Central memory CD8-positive, alpha-beta T cell (primary cell): ENCODE measurements around the gene ITSN1.
"Not testable (repeated sequence)": the region's sequence is repeated elsewhere in the genome, so short reads cannot be mapped to it uniquely, and the experiment has no call there.

Experiments
- ATAC-seq: fragments of 150-1000 bp; cut with Tn5 transposase; replicated peaks from 2 replicates; pipeline ENCODE4 v1.10.0; 2022; ENCODE audit warnings: mild to moderate bottlenecking, moderate FRiP score, moderate number of reproducible peaks; ENCODE audit not compliant: poor library complexity, severe bottlenecking; ENCODE audit errors: extremely low read depth
- DNase-seq, 2 donors: peaks; one replicate each; pipeline ENCODE4 v3.0.0; 2021; ENCODE audit warnings: low spot score in 2 of 2
- H3K27ac Mint-ChIP-seq: one replicate; pipeline ENCODE4 v1.8.0; 2022; ENCODE audit warnings: low read depth, mild to moderate bottlenecking, moderate library complexity, mixed read lengths
- H3K27me3 Mint-ChIP-seq: one replicate; pipeline ENCODE4 v1.8.0; 2022; ENCODE audit warnings: mixed read lengths
- H3K36me3 Mint-ChIP-seq: one replicate; pipeline ENCODE4 v1.8.0; 2022; ENCODE audit warnings: mild to moderate bottlenecking, moderate library complexity, mixed read lengths; ENCODE audit not compliant: insufficient read depth
- H3K4me1 Mint-ChIP-seq: one replicate; pipeline ENCODE4 v1.8.0; 2022; ENCODE audit warnings: mixed read lengths
- H3K4me3 Mint-ChIP-seq: one replicate; pipeline ENCODE4 v1.8.0; 2022; ENCODE audit warnings: mild to moderate bottlenecking, moderate library complexity, mixed read lengths
- H3K9me3 Mint-ChIP-seq: one replicate; pipeline ENCODE4 v1.8.0; 2022; ENCODE audit warnings: mixed read lengths

Gene ITSN1

GRCh38 chr21:33721081-33721480 lies 78.8 kb downstream of the ITSN1 start:
- Mint-ChIP-seq H3K4me3 (no peak overlapping the region), H3K4me1 (no peaks in the 10 kb centered on the region), H3K36me3 (no peaks in the 10 kb centered on the region), H3K27ac (no peak overlapping the region), H3K9me3 (no peaks in the 10 kb centered on the region), H3K27me3 (no peaks in the 10 kb centered on the region)
- ATAC-seq (no peak), DNase-seq (no peak)

GRCh38 chr21:33729139-33729538 lies 86.8 kb downstream of the ITSN1 start:
- not testable (repeated sequence) for H3K27ac Mint-ChIP-seq, ATAC-seq, H3K4me3 Mint-ChIP-seq, DNase-seq, H3K4me1 Mint-ChIP-seq, H3K36me3 Mint-ChIP-seq, H3K9me3 Mint-ChIP-seq, H3K27me3 Mint-ChIP-seq

- Mint-ChIP-seq H3K4me1 (no peaks in the 10 kb centered on the region), H3K9me3 (no peaks in the 10 kb centered on the region), H3K27me3 (no peaks in the 10 kb centered on the region), H3K36me3 (no peaks in the 10 kb centered on the region), H3K27ac (no peak overlapping the region), H3K4me3 (no peak overlapping the region)
- ATAC-seq (no peak), DNase-seq (no peak)
These were observed 87.3 kb downstream of the ITSN1 start for GRCh38 chr21:33729641-33730040.

- no peaks in the 10 kb centered on the region for H3K4me1 Mint-ChIP-seq
- H3K36me3 Mint-ChIP-seq, result no peaks in the 10 kb centered on the region
- no peaks in the 10 kb centered on the region for H3K27me3 Mint-ChIP-seq
- no peak overlapping the region for H3K4me3 Mint-ChIP-seq
- DNase-seq (no peak), ATAC-seq (no peak)
- no peaks in the 10 kb centered on the region for H3K9me3 Mint-ChIP-seq
- no peak overlapping the region for H3K27ac Mint-ChIP-seq
These were observed 89.1 kb downstream of the ITSN1 start for GRCh38 chr21:33731447-33731846.

- no peaks in the 10 kb centered on the region for H3K9me3 Mint-ChIP-seq
- ATAC-seq, result no peak
- DNase-seq, result no peak
- H3K4me1 Mint-ChIP-seq, result no peaks in the 10 kb centered on the region
- H3K27me3 Mint-ChIP-seq, result no peaks in the 10 kb centered on the region
- H3K4me3 Mint-ChIP-seq, result no peak overlapping the region
- H3K36me3 Mint-ChIP-seq, result no peaks in the 10 kb centered on the region
- H3K27ac Mint-ChIP-seq, result no peak overlapping the region
These were observed 89.7 kb downstream of the ITSN1 start for GRCh38 chr21:33732038-33732437.

- ATAC-seq, result no peak
- Mint-ChIP-seq H3K27ac (no peak overlapping the region), H3K4me1 (no peaks in the 10 kb centered on the region), H3K4me3 (no peak overlapping the region), H3K36me3 (no peaks in the 10 kb centered on the region), H3K9me3 (no peaks in the 10 kb centered on the region), H3K27me3 (no peaks in the 10 kb centered on the region)
- no peak for DNase-seq
These were observed 91.3 kb downstream of the ITSN1 start for GRCh38 chr21:33733601-33734000.

GRCh38 chr21:33734291-33734690 lies 92.0 kb downstream of the ITSN1 start:
- DNase-seq (no peak), ATAC-seq (no peak)
- Mint-ChIP-seq H3K27me3 (no peaks in the 10 kb centered on the region), H3K4me3 (no peak overlapping the region), H3K27ac (no peak overlapping the region), H3K9me3 (no peaks in the 10 kb centered on the region), H3K36me3 (no peaks in the 10 kb centered on the region), H3K4me1 (no peaks in the 10 kb centered on the region)

- no peaks in the 10 kb centered on the region for H3K9me3 Mint-ChIP-seq
These were observed 92.5 kb downstream of the ITSN1 start for GRCh38 chr21:33734818-33735217.

GRCh38 chr21:33736569-33736968 lies 94.3 kb downstream of the ITSN1 start:
- no peak for ATAC-seq
- no peaks in the 10 kb centered on the region for H3K27me3 Mint-ChIP-seq
- no peak for DNase-seq
- no peak overlapping the region for H3K27ac Mint-ChIP-seq
- H3K9me3 Mint-ChIP-seq, result no peaks in the 10 kb centered on the region
- H3K4me1 Mint-ChIP-seq, result no peaks in the 10 kb centered on the region
- no peak overlapping the region for H3K4me3 Mint-ChIP-seq
- no peaks in the 10 kb centered on the region for H3K36me3 Mint-ChIP-seq

More at GRCh38 chr21:33734818-33735217, 92.5 kb downstream of the ITSN1 start:
- H3K27me3 Mint-ChIP-seq, result no peaks in the 10 kb centered on the region
- no peak overlapping the region for H3K27ac Mint-ChIP-seq
- H3K36me3 Mint-ChIP-seq, result no peaks in the 10 kb centered on the region
- H3K4me1 Mint-ChIP-seq, result no peaks in the 10 kb centered on the region
- DNase-seq (no peak), ATAC-seq (no peak)
- no peak overlapping the region for H3K4me3 Mint-ChIP-seq

- H3K4me3 Mint-ChIP-seq, result no peak overlapping the region
- DNase-seq (no peak), ATAC-seq (no peak)
- H3K27me3 Mint-ChIP-seq, result peaks cover 9% of the 10 kb centered on the region
- H3K36me3 Mint-ChIP-seq, result no peaks in the 10 kb centered on the region
- H3K27ac Mint-ChIP-seq, result no peak overlapping the region
- H3K9me3 Mint-ChIP-seq, result no peaks in the 10 kb centered on the region
- H3K4me1 Mint-ChIP-seq, result no peaks in the 10 kb centered on the region
These were observed 97.4 kb downstream of the ITSN1 start for GRCh38 chr21:33739701-33740100.

GRCh38 chr21:33747420-33747819 lies 105.1 kb downstream of the ITSN1 start:
- H3K4me3 Mint-ChIP-seq, result no peak overlapping the region
- H3K27ac Mint-ChIP-seq, result no peak overlapping the region
- no peak for DNase-seq
- no peak for ATAC-seq
- peaks cover 12% of the 10 kb centered on the region for H3K9me3 Mint-ChIP-seq
- no peaks in the 10 kb centered on the region for H3K36me3 Mint-ChIP-seq
- no peaks in the 10 kb centered on the region for H3K4me1 Mint-ChIP-seq
- peaks cover 6% of the 10 kb centered on the region for H3K27me3 Mint-ChIP-seq

- H3K4me3 Mint-ChIP-seq, result no peak overlapping the region
- H3K4me1 Mint-ChIP-seq, result no peaks in the 10 kb centered on the region
- no peaks in the 10 kb centered on the region for H3K27me3 Mint-ChIP-seq
- no peak for ATAC-seq
- H3K9me3 Mint-ChIP-seq, result peaks cover 12% of the 10 kb centered on the region
- H3K27ac Mint-ChIP-seq, result no peak overlapping the region
- DNase-seq, result no peak
- H3K36me3 Mint-ChIP-seq, result peaks cover 1% of the 10 kb centered on the region
These were observed 106.6 kb downstream of the ITSN1 start for GRCh38 chr21:33748903-33749302.

- peaks cover 1% of the 10 kb centered on the region for H3K36me3 Mint-ChIP-seq
- DNase-seq, result no peak
- no peak overlapping the region for H3K4me3 Mint-ChIP-seq
- no peak overlapping the region for H3K27ac Mint-ChIP-seq
- ATAC-seq, result no peak
- H3K4me1 Mint-ChIP-seq, result no peaks in the 10 kb centered on the region
- H3K9me3 Mint-ChIP-seq, result peaks cover 12% of the 10 kb centered on the region
- no peaks in the 10 kb centered on the region for H3K27me3 Mint-ChIP-seq
These were observed 107.7 kb downstream of the ITSN1 start for GRCh38 chr21:33750017-33750416.

GRCh38 chr21:33751120-33751519 lies 108.8 kb downstream of the ITSN1 start:
- H3K9me3 Mint-ChIP-seq, result peaks cover 12% of the 10 kb centered on the region
- H3K36me3 Mint-ChIP-seq, result peaks cover 1% of the 10 kb centered on the region
- no peaks in the 10 kb centered on the region for H3K27me3 Mint-ChIP-seq
- DNase-seq (no peak), ATAC-seq (no peak)
- H3K27ac Mint-ChIP-seq, result no peak overlapping the region
- H3K4me3 Mint-ChIP-seq, result no peak overlapping the region
- H3K4me1 Mint-ChIP-seq, result no peaks in the 10 kb centered on the region
